Measurements from ENCODE around the gene ALX1. TPM values are rescaled to one million over a fixed set of nuclear protein-coding genes. Genes with fewer than 3 reads are reported as not detected.

Gene ALX1
- total RNA-seq, 1 experiment from 2014 or later = 10.0 TPM

- Histone ChIP-seq H3K27ac (ENCODE audit: low read depth, low read length, poor library complexity, severe bottlenecking) (no peak overlapping the region), H3K9me3 (ENCODE audit: low read depth, low read length, poor library complexity, severe bottlenecking) (no peaks in the 10 kb centered on the region), H3K36me3 (ENCODE audit: insufficient read depth, low read length, poor library complexity, severe bottlenecking) (no peaks in the 10 kb centered on the region), H3K27me3 (replicated peaks; ENCODE audit: insufficient read depth, low read depth, low read length, poor library complexity) (no peaks in the 10 kb centered on the region), H3K4me3 (ENCODE audit: low read depth, low read length, poor library complexity, severe bottlenecking) (no peak overlapping the region), H3K4me1 (ENCODE audit: insufficient read depth, low read length, poor library complexity, severe bottlenecking) (peaks cover 24% of the 10 kb centered on the region)
- TF ChIP-seq CTCF (conservative IDR thresholded peaks at IDR 0.05; ENCODE audit: low read depth, low read length) (no peak), EZH2 (IDR thresholded peaks at IDR 0.05; ENCODE audit: borderline replicate concordance, low read depth, low read length, poor library complexity, severe bottlenecking) (no peak)
- intact Hi-C loops (cut with micrococcal nuclease; ENCODE audit: unreplicated experiment) = loop anchor here (5.0 kb wide), 1 partner anchor 139 kb away; no protein-coding TSS in a partner anchor
- POLR2A ChIA-PET (ENCODE audit: low non-redundant PET) = no interaction called here
- no TSS peak for BruUV-seq (replicated peaks)
- DNase-seq (ENCODE audit: low spot score) = no peak
- CTCF ChIA-PET = no interaction called here
Measured at GRCh38 chr12:85308374-85308773, 28.4 kb downstream of the ALX1 start.

- Histone ChIP-seq H3K4me3 (ENCODE audit: low read depth, low read length, poor library complexity, severe bottlenecking) (no peak overlapping the region), H3K27ac (ENCODE audit: low read depth, low read length, poor library complexity, severe bottlenecking) (peak overlapping the region; percentile 14), H3K36me3 (ENCODE audit: insufficient read depth, low read length, poor library complexity, severe bottlenecking) (no peaks in the 10 kb centered on the region), H3K4me1 (ENCODE audit: insufficient read depth, low read length, poor library complexity, severe bottlenecking) (peaks cover 24% of the 10 kb centered on the region), H3K27me3 (replicated peaks; ENCODE audit: insufficient read depth, low read depth, low read length, poor library complexity) (no peaks in the 10 kb centered on the region), H3K9me3 (ENCODE audit: low read depth, low read length, poor library complexity, severe bottlenecking) (no peaks in the 10 kb centered on the region)
- CTCF ChIA-PET = interaction anchor here (0.8 kb wide), 1 partner anchor 86 kb away, joined by 4 read pairs; no protein-coding TSS in a partner anchor
- no TSS peak for BruUV-seq (replicated peaks)
- POLR2A ChIA-PET (ENCODE audit: low non-redundant PET) = no interaction called here
- TF ChIP-seq CTCF (conservative IDR thresholded peaks at IDR 0.05; ENCODE audit: low read depth, low read length) = no peak
- TF ChIP-seq EZH2 (IDR thresholded peaks at IDR 0.05; ENCODE audit: borderline replicate concordance, low read depth, low read length, poor library complexity, severe bottlenecking) = no peak
- intact Hi-C loops (cut with micrococcal nuclease; ENCODE audit: unreplicated experiment) = loop anchor here (5.0 kb wide), 1 partner anchor 138 kb away; no protein-coding TSS in a partner anchor
- DNase-seq (ENCODE audit: low spot score) = peak; percentile 11
Measured at GRCh38 chr12:85309125-85309566, 29.1 kb downstream of the ALX1 start.

GRCh38 chr12:85310025-85310424 lies 30.0 kb downstream of the ALX1 start:
- Histone ChIP-seq H3K36me3 (ENCODE audit: insufficient read depth, low read length, poor library complexity, severe bottlenecking) (no peaks in the 10 kb centered on the region), H3K9me3 (ENCODE audit: low read depth, low read length, poor library complexity, severe bottlenecking) (no peaks in the 10 kb centered on the region), H3K4me3 (ENCODE audit: low read depth, low read length, poor library complexity, severe bottlenecking) (no peak overlapping the region), H3K4me1 (ENCODE audit: insufficient read depth, low read length, poor library complexity, severe bottlenecking) (peaks cover 24% of the 10 kb centered on the region), H3K27ac (ENCODE audit: low read depth, low read length, poor library complexity, severe bottlenecking) (no peak overlapping the region), H3K27me3 (replicated peaks; ENCODE audit: insufficient read depth, low read depth, low read length, poor library complexity) (no peaks in the 10 kb centered on the region)
- no TSS peak for BruUV-seq (replicated peaks)
- intact Hi-C loops (cut with micrococcal nuclease; ENCODE audit: unreplicated experiment) = loop anchor here (5.0 kb wide), 1 partner anchor 112 kb away; no protein-coding TSS in a partner anchor
- CTCF ChIA-PET = interaction anchor here (0.8 to 1.2 kb wide), 3 partner anchors 40 to 115 kb away, joined by 3 to 5 read pairs (median 4); no protein-coding TSS in a partner anchor
- DNase-seq (ENCODE audit: low spot score) = peak; percentile 71
- POLR2A ChIA-PET (ENCODE audit: low non-redundant PET) = interaction anchor here (0.6 kb wide), 1 partner anchor 62 kb away, joined by 3 read pairs; no protein-coding TSS in a partner anchor
- TF ChIP-seq CTCF (conservative IDR thresholded peaks at IDR 0.05; ENCODE audit: low read depth, low read length) (no peak), EZH2 (IDR thresholded peaks at IDR 0.05; ENCODE audit: borderline replicate concordance, low read depth, low read length, poor library complexity, severe bottlenecking) (no peak)

Measured in A673 (cell line).